Nephron (organoid): ENCODE measurements around the gene ZDHHC20.

Source experiments
- H3K27ac Mint-ChIP-seq, 3 experiments: 2 replicates each; pipeline ENCODE4 v1.8.0; 2020; ENCODE audit warnings: mixed read lengths in 3 of 3, mild to moderate bottlenecking in 2 of 3, moderate library complexity in 1 of 3
- H3K27me3 Mint-ChIP-seq: 2 replicates; pipeline ENCODE4 v1.8.0; 2021; ENCODE audit warnings: low read depth, mild to moderate bottlenecking, moderate library complexity, mixed read lengths
- H3K36me3 Mint-ChIP-seq: 2 replicates; pipeline ENCODE4 v1.8.0; 2020; ENCODE audit warnings: low read depth, mixed read lengths
- H3K4me1 Mint-ChIP-seq: 2 replicates; pipeline ENCODE4 v1.8.0; 2020; ENCODE audit warnings: mixed read lengths
- H3K4me3 Mint-ChIP-seq, 3 experiments: 2 replicates each; pipeline ENCODE4 v1.8.0; 2020; ENCODE audit warnings: mild to moderate bottlenecking in 3 of 3, mixed read lengths in 3 of 3, moderate library complexity in 2 of 3
- H3K9me3 Mint-ChIP-seq: 2 replicates; pipeline ENCODE4 v1.8.0; 2020; ENCODE audit warnings: mixed read lengths
- TF ChIP-seq, protein P1 (sequence below), 3 experiments: fragments of 200-600 bp; sonication (generic); IDR thresholded peaks; one replicate each; pipeline ENCODE4 v1.5.0; 2021; ENCODE audit warnings: antibody characterized with exemption in 3 of 3; ENCODE audit not compliant: unreplicated experiment in 3 of 3

ZDHHC20 gene

GRCh38 chr13:21481359-21481758 lies 22.3 kb upstream of the ZDHHC20 start:
- Mint-ChIP-seq H3K4me1 (peaks cover 6% of the 10 kb centered on the region), H3K4me3 (no peak overlapping the region), H3K9me3 (peaks cover 8% of the 10 kb centered on the region)

GRCh38 chr13:21478881-21479808 lies 20.0 kb upstream of the ZDHHC20 start:
- H3K27me3 Mint-ChIP-seq: no peaks in the 10 kb centered on the region
- H3K27ac Mint-ChIP-seq: no peak overlapping the region
- H3K36me3 Mint-ChIP-seq: peaks cover 2% of the 10 kb centered on the region
- TF ChIP-seq, protein P1, sequence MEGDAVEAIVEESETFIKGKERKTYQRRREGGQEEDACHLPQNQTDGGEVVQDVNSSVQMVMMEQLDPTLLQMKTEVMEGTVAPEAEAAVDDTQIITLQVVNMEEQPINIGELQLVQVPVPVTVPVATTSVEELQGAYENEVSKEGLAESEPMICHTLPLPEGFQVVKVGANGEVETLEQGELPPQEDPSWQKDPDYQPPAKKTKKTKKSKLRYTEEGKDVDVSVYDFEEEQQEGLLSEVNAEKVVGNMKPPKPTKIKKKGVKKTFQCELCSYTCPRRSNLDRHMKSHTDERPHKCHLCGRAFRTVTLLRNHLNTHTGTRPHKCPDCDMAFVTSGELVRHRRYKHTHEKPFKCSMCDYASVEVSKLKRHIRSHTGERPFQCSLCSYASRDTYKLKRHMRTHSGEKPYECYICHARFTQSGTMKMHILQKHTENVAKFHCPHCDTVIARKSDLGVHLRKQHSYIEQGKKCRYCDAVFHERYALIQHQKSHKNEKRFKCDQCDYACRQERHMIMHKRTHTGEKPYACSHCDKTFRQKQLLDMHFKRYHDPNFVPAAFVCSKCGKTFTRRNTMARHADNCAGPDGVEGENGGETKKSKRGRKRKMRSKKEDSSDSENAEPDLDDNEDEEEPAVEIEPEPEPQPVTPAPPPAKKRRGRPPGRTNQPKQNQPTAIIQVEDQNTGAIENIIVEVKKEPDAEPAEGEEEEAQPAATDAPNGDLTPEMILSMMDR (IDR thresholded peaks at IDR 0.05; ENCODE audit: unreplicated experiment in 3 of 3): peak; percentile 71 to 76 (median 73)
- peaks cover 6% of the 10 kb centered on the region for H3K4me1 Mint-ChIP-seq
- peaks cover 2% of the 10 kb centered on the region for H3K9me3 Mint-ChIP-seq
- H3K4me3 Mint-ChIP-seq: peak overlapping the region; percentile 6 to 40 (median 16)

More at GRCh38 chr13:21481359-21481758, 22.3 kb upstream of the ZDHHC20 start:
- Mint-ChIP-seq H3K27me3 (no peaks in the 10 kb centered on the region), H3K27ac (no peak overlapping the region), H3K36me3 (peaks cover 9% of the 10 kb centered on the region)
- TF ChIP-seq, protein P1 (IDR thresholded peaks at IDR 0.05; ENCODE audit: unreplicated experiment in 3 of 3): no peak

- Mint-ChIP-seq H3K9me3 (no peaks in the 10 kb centered on the region), H3K4me1 (peaks cover 6% of the 10 kb centered on the region), H3K27me3 (no peaks in the 10 kb centered on the region), H3K4me3 (peak overlapping the region; percentile 70 to 74 (median 73)), H3K36me3 (no peaks in the 10 kb centered on the region), H3K27ac (peak overlapping the region in 1 of 3 experiments; percentile 31)
- TF ChIP-seq, protein P1 (IDR thresholded peaks at IDR 0.05; ENCODE audit: unreplicated experiment in 3 of 3): peak; percentile 89 to 92 (median 91)
Measured at GRCh38 chr13:21476893-21477472, 17.9 kb upstream of the ZDHHC20 start.

- TF ChIP-seq, protein P1 (IDR thresholded peaks at IDR 0.05; ENCODE audit: unreplicated experiment in 3 of 3): no peak
- Mint-ChIP-seq H3K27me3 (no peaks in the 10 kb centered on the region), H3K27ac (no peak overlapping the region), H3K4me1 (peaks cover 6% of the 10 kb centered on the region), H3K9me3 (peaks cover 12% of the 10 kb centered on the region), H3K4me3 (no peak overlapping the region), H3K36me3 (no peaks in the 10 kb centered on the region)
Measured at GRCh38 chr13:21475115-21475514, 16.0 kb upstream of the ZDHHC20 start.

- no peaks in the 10 kb centered on the region for H3K27me3 Mint-ChIP-seq
- no peak overlapping the region for H3K27ac Mint-ChIP-seq
- no peaks in the 10 kb centered on the region for H3K4me1 Mint-ChIP-seq
- no peak overlapping the region for H3K4me3 Mint-ChIP-seq
- no peaks in the 10 kb centered on the region for H3K36me3 Mint-ChIP-seq
- H3K9me3 Mint-ChIP-seq: peaks cover 20% of the 10 kb centered on the region
- TF ChIP-seq, protein P1 (IDR thresholded peaks at IDR 0.05; ENCODE audit: unreplicated experiment in 3 of 3): no peak
Measured at GRCh38 chr13:21470785-21471184, 11.7 kb upstream of the ZDHHC20 start.
